ENCODE measurements around the gene RIN1.

RIN1 gene

GRCh38 chr11:66310324-66310723, 25.9 kb downstream of the RIN1 start:
- Mint-ChIP-seq H3K9me3 (no peaks in the 10 kb centered on the region), H3K27ac (no peak overlapping the region), H3K4me3 (no peak overlapping the region), H3K4me1 (peaks cover 25% of the 10 kb centered on the region), H3K36me3 (no peaks in the 10 kb centered on the region), H3K27me3 (no peaks in the 10 kb centered on the region)

DNA sequence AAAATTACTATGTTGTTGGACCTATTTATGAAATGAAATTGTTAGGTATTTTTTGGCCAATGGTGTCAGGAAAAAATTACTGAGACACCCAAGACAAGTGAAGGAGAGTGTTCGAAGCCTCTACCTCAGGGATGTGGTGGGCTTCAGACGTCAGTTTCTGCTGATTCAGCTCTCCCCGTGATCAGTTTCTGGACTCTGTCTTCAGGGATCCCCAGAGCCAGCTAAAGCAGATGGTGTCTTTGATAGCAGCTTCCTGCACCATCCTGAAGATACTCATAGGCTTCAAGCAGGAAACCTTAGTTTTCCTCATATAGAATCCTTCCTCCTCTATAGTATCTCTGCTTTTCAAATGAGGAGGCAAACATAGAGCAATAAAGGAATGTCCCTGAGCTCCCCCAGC, 26.8 kb downstream of the RIN1 start:
- Mint-ChIP-seq H3K27ac (peak overlapping the region; percentile 8), H3K27me3 (no peaks in the 10 kb centered on the region), H3K4me3 (no peak overlapping the region), H3K36me3 (no peaks in the 10 kb centered on the region), H3K4me1 (peaks cover 18% of the 10 kb centered on the region), H3K9me3 (no peaks in the 10 kb centered on the region)

DNA sequence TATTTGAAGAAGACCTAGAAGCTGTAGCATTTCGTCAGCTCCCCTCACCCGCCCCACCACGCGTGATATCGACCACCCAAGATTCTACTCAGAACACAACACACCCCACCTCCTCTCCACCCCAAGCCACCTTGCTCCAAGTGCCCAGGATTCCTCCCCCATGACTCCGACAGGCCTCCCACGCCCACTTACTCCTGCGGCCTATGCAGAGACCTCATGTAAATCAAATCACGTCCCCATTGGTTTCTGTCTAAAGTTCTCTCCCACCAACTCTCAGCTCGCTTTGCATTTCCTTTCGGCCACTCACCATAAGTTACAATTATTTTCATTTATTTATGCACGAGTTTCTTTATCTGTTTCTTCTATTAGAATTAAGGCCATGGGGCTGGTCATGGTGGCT, 33.6 kb downstream of the RIN1 start:
- Mint-ChIP-seq H3K9me3 (no peaks in the 10 kb centered on the region), H3K4me3 (no peak overlapping the region), H3K4me1 (no peaks in the 10 kb centered on the region), H3K27me3 (no peaks in the 10 kb centered on the region), H3K36me3 (no peaks in the 10 kb centered on the region), H3K27ac (peak overlapping the region; percentile 55)

DNA sequence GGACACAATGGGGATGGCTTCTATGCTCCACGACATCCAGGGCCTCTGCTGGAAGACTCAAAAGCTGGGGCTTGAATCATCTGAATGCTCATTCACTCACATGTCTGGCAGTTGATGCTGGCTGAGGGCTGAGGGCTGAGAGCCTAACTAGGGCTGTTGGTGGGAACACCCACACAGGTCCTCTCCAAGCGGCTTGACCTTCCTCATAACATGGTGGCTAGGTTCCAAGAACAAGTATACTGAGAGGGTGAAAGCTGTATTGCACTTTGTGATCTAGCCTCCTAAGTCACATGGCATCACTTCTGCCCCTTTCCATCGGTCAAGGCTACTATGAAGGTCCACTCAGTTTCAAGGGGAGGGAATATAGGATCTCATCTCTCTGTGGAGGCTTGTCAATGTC, 37.0 kb downstream of the RIN1 start:
- H3K36me3 Mint-ChIP-seq, result no peaks in the 10 kb centered on the region
- H3K27ac Mint-ChIP-seq, result no peak overlapping the region
- H3K4me1 Mint-ChIP-seq, result no peaks in the 10 kb centered on the region
- H3K9me3 Mint-ChIP-seq, result no peaks in the 10 kb centered on the region
- no peak overlapping the region for H3K4me3 Mint-ChIP-seq
- H3K27me3 Mint-ChIP-seq, result peaks cover 2% of the 10 kb centered on the region

DNA sequence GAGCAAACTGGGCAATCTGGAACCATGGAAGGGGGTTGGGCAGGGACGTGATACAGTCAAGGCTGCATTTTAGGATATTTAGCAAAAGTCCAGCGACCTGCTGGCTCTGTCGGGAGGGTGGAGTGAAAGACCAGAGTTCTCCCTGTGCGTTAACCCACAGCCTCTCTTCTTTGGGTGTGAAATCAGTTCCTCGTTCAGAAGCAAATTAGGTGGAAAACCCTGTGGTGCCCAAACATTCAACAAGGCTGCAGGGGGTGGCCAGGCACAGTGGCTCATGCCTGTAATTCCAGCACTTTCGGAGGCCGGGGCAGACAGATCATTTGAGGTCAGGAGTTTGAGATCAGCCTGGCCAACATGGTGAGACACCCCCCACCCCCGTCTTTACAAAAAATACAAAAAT, 38.6 kb downstream of the RIN1 start:
- H3K36me3 Mint-ChIP-seq, result no peaks in the 10 kb centered on the region
- peaks cover 11% of the 10 kb centered on the region for H3K27me3 Mint-ChIP-seq
- no peaks in the 10 kb centered on the region for H3K9me3 Mint-ChIP-seq
- H3K4me3 Mint-ChIP-seq, result no peak overlapping the region
- peaks cover 4% of the 10 kb centered on the region for H3K4me1 Mint-ChIP-seq
- H3K27ac Mint-ChIP-seq, result no peak overlapping the region

- no peak overlapping the region for H3K4me3 Mint-ChIP-seq
- no peaks in the 10 kb centered on the region for H3K36me3 Mint-ChIP-seq
- H3K27ac Mint-ChIP-seq, result no peak overlapping the region
- peaks cover 17% of the 10 kb centered on the region for H3K4me1 Mint-ChIP-seq
- H3K9me3 Mint-ChIP-seq, result no peaks in the 10 kb centered on the region
- H3K27me3 Mint-ChIP-seq, result peaks cover 12% of the 10 kb centered on the region
These were observed 41.3 kb downstream of the RIN1 start for GRCh38 chr11:66294626-66295620.

DNA sequence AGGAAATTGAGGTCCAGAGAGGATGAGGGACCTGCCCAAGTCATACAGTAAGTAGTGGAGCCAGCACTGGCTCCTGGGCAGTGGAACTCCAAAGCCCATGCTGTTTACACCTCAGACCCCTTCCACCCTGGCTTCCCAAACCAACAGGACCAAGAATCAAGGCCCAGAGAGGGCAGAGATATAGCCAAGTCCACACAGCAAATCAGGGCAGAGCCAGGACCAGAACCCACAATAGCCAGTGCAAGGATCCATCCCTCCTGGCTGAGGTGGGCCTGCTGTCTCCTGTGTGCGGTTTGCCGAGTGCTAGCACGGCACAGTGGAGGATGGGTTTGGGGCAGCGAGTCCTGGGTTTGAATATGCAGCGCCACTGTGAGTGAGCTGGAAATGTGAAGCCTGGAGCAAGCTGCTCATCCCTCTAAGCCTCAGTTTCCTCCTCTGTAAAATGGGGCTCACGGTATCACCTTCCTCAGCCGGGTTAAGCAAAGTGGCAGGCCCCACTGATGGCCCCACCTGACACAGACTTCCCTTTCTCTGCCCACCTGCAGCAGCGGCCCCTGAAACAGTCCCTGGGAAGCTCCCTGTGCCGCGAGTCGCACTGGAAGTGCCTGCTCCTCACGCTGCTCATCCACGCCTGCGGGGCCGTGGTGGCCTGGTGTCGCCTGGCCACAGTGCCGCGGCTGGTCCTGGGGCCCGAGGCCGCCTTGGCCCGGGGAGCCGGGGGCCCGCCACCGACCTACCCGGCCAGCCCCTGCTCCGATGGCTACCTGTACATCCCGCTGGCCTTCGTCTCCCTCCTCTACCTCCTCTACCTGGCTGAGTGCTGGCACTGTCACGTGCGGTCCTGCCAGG, 42.2 kb downstream of the RIN1 start:
- H3K9me3 Mint-ChIP-seq, result no peaks in the 10 kb centered on the region
- peaks cover 12% of the 10 kb centered on the region for H3K27me3 Mint-ChIP-seq
- no peaks in the 10 kb centered on the region for H3K36me3 Mint-ChIP-seq
- peaks cover 26% of the 10 kb centered on the region for H3K4me1 Mint-ChIP-seq
- H3K4me3 Mint-ChIP-seq, result no peak overlapping the region
- no peak overlapping the region for H3K27ac Mint-ChIP-seq

- peak overlapping the region; percentile 35 for H3K27ac Mint-ChIP-seq
- H3K27me3 Mint-ChIP-seq, result peaks cover 12% of the 10 kb centered on the region
- H3K36me3 Mint-ChIP-seq, result no peaks in the 10 kb centered on the region
- peak overlapping the region; percentile 19 for H3K4me3 Mint-ChIP-seq
- peaks cover 28% of the 10 kb centered on the region for H3K4me1 Mint-ChIP-seq
- H3K9me3 Mint-ChIP-seq, result no peaks in the 10 kb centered on the region
These were observed 42.9 kb downstream of the RIN1 start for GRCh38 chr11:66293352-66293751.

DNA sequence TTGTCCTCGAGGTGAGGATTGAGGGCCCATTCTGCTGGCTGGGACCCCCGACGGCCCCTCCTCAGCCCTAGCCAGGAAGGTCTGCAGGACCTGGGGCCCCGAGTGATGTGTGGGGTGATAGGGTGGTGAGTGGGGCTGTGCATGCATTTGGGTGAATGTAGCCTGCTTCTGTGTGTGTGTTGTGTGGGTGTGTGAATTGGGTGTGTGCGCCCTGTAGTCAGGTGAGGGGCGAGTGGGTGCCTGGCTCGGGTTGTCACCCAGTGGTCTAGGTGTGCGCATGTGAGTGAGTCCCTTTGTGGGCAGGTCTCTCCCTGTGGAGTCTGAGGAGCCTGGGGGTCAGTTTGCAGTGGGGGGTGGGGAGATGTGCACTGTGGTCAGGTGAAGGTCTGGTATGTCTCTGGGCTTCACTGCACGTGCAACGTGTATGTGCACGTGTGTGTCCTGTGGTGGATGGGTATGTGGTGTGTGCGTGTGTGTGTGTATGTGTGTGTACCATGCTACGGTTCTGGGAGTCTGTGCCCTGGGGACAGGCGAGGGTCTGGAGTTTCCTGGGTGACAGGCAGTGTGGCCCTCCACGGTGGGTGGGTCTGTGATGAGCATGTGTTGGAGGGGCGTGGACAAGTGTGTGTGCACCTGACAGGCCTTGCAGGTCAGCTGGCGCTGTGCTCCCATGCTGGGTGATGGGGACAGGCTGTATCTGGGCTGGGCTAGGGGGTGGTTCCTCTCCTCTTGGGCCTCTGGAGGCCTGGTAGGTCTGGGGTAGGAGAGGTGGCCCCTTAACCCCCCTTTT, 43.5 kb downstream of the RIN1 start:
- Mint-ChIP-seq H3K27ac (peak overlapping the region; percentile 13), H3K4me3 (peak overlapping the region; percentile 66), H3K4me1 (peaks cover 28% of the 10 kb centered on the region), H3K9me3 (no peaks in the 10 kb centered on the region), H3K36me3 (no peaks in the 10 kb centered on the region), H3K27me3 (peaks cover 12% of the 10 kb centered on the region)

DNA sequence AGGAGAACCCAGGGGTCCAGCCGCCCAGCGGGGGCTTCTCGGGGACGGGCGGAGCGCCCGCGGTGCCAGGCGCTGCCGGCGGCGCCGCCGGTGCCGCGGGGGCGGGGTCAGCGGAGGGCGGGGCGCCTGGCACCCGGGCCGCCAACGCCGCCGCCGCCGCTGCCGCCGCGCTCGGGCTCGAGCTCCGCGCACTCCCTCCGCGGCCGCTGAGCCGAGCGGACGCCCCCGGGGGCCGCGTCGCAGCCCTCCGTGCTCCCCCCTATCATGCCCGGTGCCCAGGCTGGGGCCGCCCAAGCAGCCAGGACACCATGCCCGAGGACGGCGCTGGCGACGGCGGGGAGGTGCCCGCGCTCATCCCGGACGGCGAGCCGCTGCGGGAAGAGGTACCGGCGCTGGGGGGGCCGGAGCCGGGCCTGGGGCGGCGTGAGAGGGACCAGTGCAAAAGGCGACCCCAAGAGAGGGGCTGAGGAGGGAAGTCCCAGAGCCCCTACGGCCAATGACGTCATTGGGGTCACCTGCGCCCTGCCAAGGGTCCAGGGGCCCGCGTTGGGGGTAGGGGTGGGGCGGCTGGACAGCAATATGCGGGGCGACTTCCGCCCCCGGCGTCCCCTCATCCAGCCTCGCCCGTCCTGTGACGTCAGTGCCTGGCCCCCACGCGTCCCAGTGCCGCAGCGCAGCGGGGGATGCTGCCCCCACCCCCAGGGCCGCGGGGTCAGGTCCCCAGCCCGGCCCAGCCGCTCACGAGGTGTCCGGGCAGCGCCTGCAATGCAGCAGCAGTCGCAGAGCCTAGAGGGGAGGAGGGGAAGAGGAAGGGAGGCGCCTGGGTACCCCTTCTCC, 44.3 kb downstream of the RIN1 start, which contains the start of gene TMEM151A:
Gene TMEM151A, plus strand, starts transcription at position 189 of the 837 bp plus-strand sequence. Its CDS starts 120 bp downstream, at position 309.
- peak within 1 kb of the TSS; percentile 13 for H3K27ac Mint-ChIP-seq

GRCh38 chr11:66291303-66291705, 44.9 kb downstream of the RIN1 start:
- no peaks in the 10 kb centered on the region for H3K36me3 Mint-ChIP-seq
- H3K4me1 Mint-ChIP-seq, result peaks cover 36% of the 10 kb centered on the region
- no peaks in the 10 kb centered on the region for H3K9me3 Mint-ChIP-seq
- no peak overlapping the region for H3K27ac Mint-ChIP-seq
- H3K27me3 Mint-ChIP-seq, result peaks cover 12% of the 10 kb centered on the region
- H3K4me3 Mint-ChIP-seq, result peak overlapping the region; percentile 95

More for the DNA sequence above, 44.3 kb downstream of the RIN1 start, which contains the start of gene TMEM151A:
- H3K4me1 Mint-ChIP-seq, result peaks cover 33% of the 10 kb centered on the region
- H3K4me3 Mint-ChIP-seq, result peak within 1 kb of the TSS; percentile 95
- no peaks in the 10 kb centered on the region for H3K36me3 Mint-ChIP-seq
- H3K27me3 Mint-ChIP-seq, result peaks cover 12% of the 10 kb centered on the region
- H3K9me3 Mint-ChIP-seq, result no peaks in the 10 kb centered on the region

GRCh38 chr11:66290330-66290621, 46.0 kb downstream of the RIN1 start:
- Mint-ChIP-seq H3K4me3 (peak overlapping the region; percentile 95), H3K27me3 (peaks cover 11% of the 10 kb centered on the region), H3K4me1 (peaks cover 36% of the 10 kb centered on the region), H3K9me3 (no peaks in the 10 kb centered on the region), H3K27ac (peak overlapping the region; percentile 46), H3K36me3 (no peaks in the 10 kb centered on the region)

GRCh38 chr11:66289548-66290329, 46.5 kb downstream of the RIN1 start:
- H3K9me3 Mint-ChIP-seq, result no peaks in the 10 kb centered on the region
- H3K4me1 Mint-ChIP-seq, result peaks cover 36% of the 10 kb centered on the region
- peak overlapping the region; percentile 95 for H3K4me3 Mint-ChIP-seq
- peaks cover 11% of the 10 kb centered on the region for H3K27me3 Mint-ChIP-seq
- peak overlapping the region; percentile 86 for H3K27ac Mint-ChIP-seq
- no peaks in the 10 kb centered on the region for H3K36me3 Mint-ChIP-seq
